Kasumi-1 (cell line): ENCODE measurements around the gene DRAP1.
"Not testable (repeated sequence)": the region's sequence is repeated elsewhere in the genome, so short reads cannot be mapped to it uniquely, and the experiment has no call there.

Experiments
- DNase-seq, 2 experiments: peaks; one replicate each; lab custom pipeline; 2025; lab: John Stamatoyannopoulos, UW

DRAP1 gene

DNA sequence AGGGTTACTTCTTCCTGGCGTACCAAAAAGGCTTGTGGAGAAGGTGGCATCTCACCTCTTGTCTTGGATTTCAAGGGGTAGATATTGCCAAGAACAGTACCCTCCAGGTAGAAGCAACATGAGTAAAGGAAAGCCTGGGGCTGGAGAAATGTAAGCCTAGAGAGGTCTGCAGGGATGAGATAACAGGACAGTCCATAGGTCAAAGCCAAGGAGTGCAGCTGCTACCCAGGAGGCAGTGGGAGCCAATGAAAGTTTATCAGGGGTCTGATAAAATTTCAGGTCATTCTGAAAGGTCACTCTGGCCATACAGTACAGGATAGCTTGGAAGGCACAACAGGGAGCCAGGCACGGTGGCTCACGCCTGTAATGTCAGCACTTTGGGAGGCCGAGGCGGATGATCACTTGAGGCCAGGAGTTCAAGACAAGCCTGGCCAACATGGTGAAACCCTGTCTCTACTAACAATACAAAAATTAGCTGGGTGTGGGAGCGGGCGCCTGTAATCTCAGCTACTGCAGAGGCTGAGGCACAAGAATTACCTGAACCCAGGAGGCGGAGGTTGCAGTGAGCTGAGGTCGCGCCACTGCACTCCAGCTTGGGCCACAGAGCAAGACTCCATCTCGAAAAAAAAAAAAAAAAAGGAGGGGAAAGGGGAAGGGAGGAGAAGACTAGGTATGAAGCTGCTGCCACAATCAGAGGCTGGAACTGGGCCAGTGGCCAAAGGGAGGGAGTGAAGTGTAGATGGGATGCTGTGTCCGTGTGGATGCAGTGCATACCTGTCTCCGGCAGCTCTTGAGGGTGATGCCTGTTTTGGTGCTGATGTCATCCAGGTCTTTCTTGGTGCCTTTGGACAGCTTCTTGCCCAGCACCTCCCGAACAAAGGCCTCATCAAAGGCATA is 32.2 kb upstream of the DRAP1 start:
- no peak for DNase-seq

DNA sequence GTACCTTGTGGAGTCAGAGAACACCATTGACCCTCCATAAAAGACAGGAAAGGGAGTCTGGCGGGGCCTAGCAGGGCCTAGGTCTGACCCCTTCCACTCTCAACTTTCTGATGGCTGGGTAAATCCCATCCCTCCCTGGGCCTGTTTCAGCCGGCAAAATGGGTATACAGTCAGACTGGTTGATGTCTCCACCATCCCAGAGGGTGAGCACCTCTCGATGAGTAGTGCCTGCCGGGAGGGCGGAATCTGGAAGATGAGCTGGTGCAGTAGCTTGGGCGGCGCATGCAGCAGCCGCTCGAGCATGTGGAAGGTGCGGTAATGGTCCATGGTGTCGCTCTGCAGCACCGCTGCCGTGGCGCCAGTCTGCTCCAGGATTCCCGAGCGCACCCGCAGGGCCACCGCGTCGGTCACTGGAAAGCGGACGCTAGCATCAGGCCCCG is 31.5 kb upstream of the DRAP1 start:
- no peak for DNase-seq

DNA sequence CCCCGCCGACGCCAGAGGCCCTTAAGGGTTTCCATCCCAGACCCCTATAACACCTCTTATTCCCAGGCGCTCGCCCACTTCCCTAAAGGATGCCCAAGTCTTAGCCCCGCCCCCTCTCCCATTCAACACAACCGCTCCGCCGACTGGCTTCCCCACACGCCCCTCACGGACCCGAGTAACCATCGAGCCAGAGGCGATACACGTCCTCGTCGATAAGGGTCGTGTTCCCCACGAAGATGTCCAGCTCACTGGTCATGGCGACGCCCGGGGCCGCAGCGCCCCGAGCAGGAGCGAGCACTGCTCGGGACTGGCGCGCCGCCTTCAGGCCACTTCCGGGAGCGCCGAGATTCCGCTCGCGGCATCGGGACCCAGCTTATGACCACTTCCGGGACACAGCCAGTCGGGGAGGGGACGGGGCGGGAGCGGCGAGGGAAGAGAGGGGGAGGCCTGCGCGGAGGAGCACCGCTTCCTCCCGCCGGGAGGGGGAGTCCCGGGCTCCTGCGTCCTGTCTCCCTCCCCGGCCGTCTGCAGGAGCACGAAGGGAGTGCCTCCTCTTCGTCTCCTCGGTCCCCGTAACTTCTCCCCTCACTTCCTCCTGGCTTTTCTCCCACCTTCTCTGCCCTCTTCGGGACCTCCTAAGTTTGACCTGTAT is 30.9 kb upstream of the DRAP1 start, which contains the start of gene FIBP:
FIBP (minus strand) TSS at position 309 of the 652 bp plus-strand sequence; CDS start at position 256, 53 bp downstream.
- DNase-seq, result peak; percentile 90 to 95

DNA sequence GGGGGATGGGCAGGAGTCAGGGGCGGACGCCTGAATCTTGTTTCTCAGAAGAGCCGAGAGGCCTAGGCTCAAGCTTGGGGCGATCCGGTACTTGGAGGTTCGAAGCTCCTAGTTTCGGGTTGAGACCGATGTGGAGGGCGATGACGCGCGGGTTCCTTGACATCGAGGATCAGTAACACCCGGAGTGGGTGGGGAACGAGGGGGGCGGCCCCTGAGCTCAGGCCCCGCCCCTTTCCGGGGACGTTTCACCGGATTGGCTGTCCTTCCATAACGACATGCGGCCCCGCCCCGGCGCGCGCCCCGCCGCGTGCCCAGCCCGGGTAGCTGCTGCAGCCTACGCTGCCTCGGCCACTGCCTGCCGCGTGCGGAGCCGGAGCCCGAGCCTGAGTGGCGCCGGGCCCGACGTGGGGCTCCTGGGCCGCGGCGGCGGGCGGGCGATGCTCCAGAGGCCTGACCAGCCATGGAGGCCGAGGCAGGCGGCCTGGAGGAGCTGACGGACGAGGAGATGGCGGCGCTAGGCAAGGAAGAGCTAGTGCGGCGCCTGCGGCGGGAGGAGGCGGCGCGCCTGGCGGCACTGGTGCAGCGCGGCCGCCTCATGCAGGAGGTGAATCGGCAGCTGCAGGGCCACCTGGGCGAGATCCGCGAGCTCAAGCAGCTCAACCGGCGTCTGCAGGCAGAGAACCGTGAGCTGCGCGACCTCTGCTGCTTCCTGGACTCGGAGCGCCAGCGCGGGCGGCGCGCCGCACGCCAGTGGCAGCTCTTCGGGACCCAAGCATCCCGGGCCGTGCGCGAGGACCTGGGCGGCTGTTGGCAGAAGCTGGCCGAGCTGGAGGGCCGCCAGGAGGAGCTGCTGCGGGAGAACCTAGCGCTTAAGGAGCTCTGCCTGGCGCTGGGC is 28.7 kb upstream of the DRAP1 start, which contains the start of gene CCDC85B:
CCDC85B (plus strand) TSS at position 350 of the 895 bp plus-strand sequence; CDS start at position 461, 111 bp downstream.
- peak; percentile 89 to 90 for DNase-seq

DNA sequence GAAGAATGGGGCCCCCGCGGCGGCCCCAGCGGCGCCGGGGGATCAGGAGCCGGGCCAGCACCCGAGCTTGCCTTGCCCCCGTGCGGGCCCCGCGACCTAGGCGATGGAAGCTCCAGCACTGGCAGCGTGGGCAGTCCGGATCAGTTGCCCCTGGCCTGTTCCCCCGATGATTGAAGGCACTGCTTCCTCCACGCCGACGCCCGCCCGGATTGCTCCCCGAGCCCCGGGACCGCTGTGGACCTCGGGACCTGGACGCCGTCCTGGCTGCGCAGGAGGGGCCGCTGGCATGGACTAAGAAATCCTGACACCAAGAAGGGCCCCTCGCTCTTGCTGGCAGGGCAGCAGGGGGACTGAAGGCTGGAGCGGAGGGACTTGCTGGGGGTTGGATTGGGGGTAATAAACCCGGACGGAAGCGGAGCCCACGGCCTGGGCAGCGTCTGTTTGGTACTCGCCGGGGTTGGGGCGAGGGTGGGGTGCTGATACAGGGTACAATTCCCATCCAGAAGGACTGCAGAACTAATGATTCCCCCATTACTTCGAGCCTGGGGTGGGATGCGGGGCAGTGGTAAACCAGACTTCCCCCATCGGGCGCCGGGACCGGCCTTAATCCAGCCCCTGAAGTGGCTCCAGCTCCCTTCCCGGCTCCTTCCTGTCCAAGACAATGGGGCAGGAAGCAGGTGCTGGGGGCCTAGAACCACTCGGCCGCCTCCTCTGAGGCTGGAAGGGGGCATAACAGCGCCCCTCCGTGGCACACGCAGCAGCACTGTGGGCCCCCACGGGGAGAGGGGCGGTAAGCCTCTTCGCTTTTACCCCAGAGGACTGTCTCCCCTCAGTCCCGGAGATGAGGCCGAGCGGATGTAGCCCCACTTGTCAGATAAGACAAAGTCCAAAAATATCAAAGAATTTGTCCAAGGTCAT is 27.7 kb upstream of the DRAP1 start:
- DNase-seq, result peak; percentile 55 to 59

DNA sequence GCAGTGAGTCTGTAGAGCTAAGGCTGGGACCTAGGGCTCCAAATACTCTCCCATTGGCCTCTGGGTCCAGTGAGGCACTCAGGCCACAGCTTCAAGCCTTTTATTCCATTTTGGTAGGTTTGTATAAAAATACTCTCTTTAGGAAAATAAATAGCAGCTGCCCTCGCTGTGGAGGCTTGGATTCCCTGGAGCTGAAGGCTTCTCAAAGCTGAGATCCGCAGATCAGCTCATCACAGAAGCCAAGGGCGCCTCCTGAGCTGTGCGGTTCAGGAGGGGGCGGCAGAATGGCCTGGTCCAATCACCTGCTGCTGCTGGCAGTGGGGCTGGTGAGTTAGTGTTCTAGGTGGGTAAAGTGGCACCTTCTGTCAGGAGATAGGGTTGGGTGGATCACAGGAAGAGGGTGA is 27.1 kb upstream of the DRAP1 start:
- not testable (repeated sequence) for DNase-seq

DNA sequence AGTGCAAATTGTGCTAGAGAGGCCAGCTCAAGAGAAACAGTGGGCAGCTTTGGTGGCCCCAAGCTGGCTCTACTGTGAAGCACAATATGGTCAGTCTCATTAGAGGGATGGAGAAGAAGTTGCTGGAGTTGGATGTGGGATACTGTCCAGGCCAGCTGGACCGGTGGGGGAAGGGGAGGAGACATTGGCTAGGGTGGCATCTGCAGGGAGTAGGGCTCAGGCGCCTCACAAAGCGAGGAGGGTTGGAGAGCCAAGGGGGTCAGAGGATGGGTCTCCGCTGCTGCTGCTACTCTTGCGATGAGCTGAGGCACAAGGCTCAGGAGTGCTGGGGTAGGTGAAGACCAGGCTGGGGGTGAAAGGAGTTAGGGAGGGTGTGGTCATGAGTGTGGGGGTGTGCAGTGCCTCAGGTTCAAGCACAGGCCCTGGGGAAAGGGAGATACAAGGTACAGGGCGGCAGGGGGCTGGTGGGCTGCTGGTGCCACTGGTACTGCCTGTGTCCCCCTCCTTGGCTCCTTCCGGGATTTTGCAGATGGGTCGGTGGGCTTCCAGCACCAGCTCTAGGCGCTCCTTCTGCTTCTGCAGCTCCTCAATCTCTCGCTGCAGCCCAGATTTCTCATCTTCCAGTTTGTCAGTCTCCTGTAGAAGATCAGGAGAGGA is 26.4 kb upstream of the DRAP1 start:
- DNase-seq, result no peak

DNA sequence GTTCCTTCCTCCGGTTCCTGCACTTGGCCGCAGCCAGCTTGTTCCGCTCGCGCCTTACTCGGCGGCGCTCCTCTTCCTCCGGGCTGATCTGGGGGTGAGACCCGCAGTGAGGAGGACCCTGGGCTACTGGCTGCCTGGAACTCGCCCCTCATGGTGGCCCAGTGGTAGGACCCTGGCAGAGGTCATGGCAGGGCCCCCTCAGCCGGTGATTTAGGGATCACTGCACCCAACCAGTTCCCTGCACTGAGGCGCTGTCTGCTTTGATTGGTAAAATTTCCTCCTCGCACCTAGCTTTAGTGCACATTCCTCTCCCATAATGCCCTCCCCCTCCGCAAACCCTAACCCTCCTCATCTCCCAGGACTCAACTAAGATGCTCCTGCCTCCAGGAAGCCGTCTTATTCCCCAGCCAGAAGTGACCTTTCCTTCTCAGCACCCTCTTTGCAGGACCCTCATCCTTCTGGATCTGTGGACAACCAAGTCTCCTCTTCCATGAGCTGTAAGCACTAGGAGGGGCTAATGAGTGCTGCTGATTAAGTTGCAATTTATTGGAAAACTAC is 25.1 kb upstream of the DRAP1 start:
- DNase-seq, result peak; percentile 45 to 46

DNA sequence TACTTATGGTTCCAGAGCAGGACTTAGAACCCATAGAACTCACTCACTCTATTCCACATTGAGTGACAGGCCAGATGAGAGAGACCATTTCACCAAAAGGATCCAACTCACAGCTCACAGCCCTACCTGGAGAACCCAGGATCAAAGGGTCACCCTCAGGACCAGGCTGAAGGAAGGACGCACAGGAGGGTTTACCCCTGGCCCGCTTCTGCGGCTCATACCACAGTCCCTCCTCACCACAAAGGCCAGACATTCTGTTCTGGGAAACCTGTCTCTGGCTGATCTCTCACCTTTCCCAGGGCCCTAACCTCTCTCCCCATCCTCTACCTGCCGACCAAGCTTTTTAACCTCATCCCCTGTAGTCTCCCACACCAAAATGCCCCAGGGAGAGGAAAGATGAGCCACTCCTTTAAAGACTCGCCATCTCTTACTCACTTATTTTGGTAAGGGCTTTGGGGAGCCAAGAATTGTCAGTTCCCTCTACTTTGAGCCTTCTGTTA is 23.7 kb upstream of the DRAP1 start:
- no peak for DNase-seq

DNA sequence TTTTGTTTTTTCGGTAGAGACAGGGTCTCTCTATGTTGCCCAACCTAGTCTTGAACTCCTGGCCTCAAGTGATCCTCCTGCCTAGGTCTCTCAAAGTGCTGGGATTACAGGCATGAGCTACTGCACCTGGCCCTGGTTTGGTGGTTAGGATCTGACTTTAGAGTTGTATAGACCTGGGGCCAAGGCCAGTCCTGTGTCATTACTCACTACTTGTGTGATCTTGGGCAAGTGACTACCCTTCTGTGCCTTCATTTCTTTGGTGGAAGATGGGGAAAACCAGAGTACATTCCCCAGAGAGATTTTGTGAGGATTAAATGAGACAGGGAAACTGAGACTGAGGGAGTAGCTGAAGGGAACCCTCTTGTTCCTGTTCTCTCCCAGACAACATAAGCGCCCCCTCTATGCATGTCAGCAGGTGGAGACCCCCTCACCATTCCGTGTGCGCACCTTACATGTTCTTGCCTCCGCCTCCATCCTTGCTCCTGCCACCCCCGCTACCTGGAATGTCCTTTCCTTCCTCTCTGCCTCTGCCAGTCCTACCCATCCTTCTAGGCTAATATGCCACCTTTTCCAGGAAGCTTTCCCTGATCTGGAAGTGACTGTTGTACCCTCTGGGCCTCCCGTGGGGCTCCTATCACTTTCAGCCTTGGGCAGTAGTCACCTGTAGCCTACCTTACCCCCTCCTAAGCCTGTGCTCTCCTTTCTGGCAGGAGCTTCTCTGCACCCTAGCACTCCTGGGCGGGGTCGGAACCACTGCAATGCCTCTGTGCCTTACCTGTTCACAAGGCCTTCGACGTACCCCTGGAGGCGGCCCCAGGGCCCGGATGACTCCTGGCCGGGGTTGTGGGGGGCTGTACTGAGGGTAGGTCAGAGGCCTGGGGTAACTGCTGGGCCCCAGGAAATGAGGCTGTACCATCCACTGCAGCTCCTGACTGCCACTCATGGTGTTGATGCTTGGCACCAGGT is 22.9 kb upstream of the DRAP1 start:
- DNase-seq, result no peak

DNA sequence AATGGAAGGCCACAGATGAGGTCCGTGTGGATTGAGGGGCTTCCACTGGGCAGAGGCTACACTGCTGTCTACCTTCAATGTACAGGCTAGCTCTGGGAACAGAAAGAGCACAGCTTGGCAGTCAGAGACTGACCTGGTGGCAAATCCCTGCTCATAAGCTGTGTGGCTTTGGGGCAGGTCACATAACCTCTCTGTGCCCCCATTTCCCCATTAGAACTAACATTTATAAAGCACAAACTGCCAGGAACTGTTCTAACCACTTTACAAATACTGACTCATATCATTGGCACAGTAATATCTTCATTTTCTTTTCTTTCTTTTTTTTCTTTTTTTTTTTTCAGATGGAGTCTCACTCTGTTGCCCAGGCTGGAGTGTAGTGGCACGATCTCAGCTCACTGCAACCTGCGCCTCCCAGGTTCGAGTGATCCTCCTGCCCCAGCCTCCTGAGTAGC is 22.2 kb upstream of the DRAP1 start:
- DNase-seq, result no peak

DNA sequence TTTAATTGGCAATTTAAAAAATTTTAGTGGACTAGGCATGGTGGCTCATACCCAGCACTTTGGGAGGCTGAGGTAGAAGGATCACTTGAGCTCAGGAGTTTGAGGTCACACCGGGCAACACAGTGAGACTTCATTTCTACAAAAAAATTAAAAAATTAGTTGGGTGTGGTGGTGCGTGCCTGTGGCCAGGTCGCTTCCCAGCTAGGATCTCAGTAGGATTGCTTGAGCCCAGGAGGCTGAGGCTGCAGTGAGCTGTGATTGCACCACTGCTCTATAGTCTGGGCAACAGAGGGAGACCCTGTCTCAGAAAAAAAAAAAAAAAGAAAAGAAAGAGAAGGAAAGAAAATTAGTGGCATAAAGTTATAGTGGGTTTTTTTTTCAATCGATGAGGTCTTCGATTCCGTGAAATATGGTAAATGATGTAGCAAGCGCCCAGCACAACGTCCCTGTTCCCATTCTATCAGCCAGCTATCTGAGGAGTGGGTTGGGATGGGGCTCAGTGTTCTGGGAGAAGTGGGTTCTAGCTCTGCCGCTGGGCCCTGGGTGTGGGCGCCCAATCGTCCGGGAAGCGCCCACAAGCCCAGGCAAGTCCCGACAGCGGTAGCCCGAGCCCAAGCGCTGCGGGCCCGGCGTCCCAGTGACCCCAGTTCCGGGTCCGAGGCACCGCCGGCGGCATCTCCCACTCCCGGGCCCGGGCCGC is 20.4 kb upstream of the DRAP1 start:
- no peak for DNase-seq

DNA sequence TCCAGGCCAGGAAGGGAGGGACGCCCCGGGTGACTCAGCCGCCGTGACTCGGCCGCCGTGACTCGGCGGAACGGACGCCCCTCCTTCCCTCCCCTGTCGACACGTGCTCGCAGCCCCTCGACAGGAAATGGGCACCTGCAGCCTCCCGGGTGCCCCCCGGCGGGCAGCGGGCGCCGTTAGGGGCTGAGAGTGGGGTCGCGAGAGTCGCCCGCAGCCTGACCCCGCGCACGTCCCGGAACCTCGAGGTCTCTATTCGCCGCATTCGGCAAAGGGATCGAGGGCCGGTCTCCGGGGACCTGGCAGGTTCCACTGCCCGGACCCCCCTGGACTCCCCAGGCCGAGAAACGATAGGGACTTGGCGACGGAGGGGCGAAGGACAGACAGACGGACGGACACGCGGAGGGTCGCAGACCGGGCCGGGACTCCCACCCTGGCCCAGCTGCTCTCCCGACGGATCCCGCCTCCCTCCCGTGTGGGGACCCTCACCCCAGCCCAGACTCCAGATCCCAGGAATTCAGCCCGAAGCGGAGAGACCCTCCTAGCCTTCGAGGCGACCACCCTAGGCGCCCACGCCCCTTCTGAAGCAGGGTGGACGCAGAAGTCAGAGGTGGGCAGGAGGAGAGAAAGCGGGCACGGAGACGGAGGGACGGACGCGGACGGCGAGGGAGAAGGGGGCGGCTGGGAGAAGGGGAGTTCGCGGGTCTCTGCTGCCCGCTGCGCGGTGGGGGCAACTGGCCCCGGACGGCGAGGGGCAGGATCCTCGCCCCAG is 19.7 kb upstream of the DRAP1 start:
- DNase-seq, result peak; percentile 8 to 12

DNA sequence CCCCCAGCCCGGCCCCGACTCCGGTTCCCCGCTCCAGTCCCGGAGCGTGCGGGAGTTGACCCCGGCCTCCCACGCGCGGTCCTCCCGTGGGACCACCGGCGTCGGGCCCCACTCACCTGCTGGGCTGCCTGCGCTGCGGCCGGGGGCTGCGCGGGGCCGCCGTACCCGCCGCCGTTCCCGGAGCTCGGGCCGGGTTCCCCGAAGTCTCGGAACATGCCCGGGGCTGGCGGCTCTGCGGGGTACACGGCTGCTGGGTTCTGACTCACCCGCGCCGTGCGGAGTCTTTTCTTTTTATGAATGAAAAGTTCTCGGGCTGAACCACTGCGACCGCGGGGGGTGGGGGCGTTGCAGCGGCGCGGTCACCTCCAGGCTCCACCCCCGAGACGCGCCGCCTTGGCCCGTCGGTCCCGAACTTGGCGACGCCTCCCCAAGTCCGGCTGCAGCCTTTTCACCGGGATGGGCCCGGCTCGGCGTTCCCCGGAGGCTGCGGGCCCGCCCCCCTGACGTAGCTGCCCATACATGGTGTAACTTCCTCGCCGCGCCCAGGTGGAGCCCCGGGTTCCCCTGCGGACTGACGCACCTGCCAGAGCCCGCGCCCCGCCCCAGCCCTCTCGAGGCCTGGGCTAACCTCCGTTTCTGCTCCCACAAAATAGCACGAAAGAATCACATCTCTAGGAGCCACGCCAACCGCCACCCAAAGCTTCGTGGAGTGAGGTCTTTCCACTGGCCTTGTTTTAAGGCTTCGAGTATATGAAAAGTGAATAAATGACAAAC is 18.9 kb upstream of the DRAP1 start, which contains the start of gene FOSL1:
FOSL1 (minus strand) TSS at position 264 of the 774 bp plus-strand sequence; CDS start at position 215, 49 bp downstream.
- DNase-seq, result peak; percentile 65 to 72

DNA sequence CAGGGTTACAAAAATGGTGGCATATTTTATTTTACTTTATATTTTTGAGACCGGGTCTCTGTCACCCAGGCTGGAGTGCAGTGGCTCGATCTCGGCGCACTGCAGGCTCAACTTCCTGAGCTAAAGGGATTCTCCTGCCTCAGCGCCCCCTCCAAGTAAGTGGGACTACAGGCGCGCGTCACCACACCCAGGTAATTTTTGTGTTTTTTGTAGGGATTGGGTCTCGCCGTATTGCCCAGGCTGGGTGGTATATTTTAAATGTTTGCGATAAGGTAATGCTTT is 18.4 kb upstream of the DRAP1 start:
- DNase-seq, result no peak

DNA sequence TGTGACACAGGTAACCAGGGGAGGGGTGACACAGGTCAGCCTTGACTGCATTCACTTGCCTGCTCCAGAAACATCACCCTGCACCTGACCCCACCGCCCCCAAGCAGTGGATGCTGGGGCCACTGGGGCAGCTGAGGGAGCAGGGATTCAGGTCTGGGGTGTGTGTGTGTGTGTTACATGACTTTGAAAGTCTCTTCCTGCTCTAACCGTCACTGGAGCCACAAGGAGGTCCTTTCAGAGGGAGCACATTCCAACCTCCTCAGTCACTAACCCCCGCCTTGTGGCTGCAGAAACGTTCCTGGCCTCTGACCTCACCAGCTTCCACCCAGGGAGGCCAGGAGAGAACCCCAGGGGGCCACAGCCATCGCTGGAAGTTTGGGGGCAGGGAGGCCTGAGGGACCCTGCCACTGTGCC is 16.2 kb upstream of the DRAP1 start:
- peak; percentile 63 to 74 for DNase-seq
